Stimulated activated CD8-positive, alpha-beta memory T cell treated with anti-CD3 and anti-CD28 coated beads, Interleukin-7, amount 100 ng/mL, for 24 hours (primary cell): ENCODE results near the gene CRACR2A.

ENCODE experiments used
- DNase-seq: peaks from one replicate; pipeline ENCODE4 v3.0.0-alpha.2; 2020; ENCODE audit warnings: low read depth

The CRACR2A gene

DNA sequence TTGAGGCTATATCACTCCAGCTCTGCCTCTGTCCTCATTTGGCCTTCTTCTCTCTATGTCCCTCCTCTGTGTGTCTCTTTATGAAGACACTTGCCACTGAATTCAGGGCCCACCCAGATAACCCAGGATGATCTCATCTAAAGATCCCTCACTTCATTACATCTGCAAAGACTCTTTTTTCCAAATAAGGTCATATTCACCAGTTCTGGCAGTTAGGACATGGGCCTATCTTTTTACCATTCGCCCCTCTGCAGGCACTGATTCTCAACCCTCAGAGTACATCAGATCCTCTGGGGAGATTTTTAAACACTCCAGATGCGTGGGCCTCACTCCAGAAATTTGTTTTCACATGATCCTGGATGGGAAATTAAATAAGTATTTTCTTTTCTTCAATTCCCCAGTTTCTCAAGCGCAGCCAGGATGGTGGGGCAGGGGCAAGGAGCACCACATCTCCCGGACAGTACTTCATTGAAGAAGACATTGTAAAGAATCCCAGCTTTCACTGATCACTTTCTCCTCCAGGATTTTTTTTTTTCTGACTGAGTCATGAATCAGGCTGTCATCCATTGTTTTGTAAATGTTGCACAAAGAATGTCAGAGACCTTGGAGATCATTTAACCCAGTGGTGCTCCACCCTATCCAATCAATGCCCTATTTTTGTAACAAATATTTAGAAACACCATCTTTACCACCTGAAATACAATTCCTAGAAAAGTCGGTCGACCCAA is 27.4 kb downstream of the CRACR2A start:
- DNase-seq = no peak

DNA sequence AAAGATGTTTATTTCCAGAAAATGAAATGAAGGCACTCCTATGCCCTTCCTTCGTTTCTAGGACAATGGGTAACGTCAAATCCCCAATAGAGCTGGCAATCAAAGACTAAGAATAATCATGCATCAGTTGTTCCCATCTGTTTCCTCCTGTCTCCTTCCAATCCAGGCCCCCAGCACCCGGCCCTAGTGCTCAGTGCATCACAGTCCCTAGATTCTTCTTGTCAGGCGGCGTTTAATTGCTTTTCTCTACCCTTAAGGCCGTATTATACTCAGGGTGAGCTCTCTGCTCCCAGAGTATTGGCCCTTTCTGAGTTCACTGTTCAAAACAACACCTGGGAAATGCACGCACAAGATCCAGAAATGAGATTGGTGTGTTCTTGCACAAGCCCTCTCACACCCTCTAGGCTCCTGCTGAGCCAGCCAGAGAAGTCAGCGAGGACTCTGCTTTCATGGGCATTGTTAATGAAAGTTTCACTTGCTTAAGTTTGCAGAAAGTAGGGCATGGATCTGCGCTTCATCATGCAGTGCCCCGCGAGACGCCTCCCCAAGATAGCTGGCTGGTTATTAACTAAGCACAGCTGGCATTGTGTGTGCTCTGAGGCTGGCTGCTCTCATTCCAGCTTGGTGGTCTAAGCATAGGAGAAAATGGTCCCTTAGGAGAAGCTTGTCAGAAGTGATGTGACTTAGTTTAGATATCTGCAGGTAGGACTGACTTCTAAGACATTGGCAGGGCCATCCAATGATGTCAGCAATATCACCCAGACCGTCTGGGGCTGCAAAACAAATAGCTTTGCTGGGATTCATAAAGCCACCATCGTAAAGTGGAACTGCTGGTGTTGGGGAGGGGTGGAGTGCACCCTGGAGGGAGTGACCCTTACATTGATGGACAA is 28.7 kb downstream of the CRACR2A start:
- DNase-seq = no peak

DNA sequence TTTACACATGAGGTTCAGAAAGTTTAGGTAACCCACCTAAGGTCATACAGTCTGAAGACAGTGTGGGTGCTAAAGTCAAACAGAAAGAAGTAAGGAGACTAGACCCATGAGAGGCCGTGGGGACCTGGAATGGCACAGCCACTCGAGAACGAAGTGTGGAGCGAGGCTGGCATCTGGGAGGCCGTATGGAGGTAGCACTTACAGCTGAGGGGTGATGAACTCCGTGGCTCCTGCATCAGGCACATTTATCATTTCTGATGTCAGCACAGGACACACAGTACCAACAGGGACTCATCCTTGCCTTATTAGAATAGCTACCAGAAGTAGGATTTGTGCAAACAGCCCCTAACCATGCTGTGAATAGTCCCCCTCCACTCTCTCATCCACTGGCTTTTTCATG is 30.5 kb downstream of the CRACR2A start:
- DNase-seq = no peak

DNA sequence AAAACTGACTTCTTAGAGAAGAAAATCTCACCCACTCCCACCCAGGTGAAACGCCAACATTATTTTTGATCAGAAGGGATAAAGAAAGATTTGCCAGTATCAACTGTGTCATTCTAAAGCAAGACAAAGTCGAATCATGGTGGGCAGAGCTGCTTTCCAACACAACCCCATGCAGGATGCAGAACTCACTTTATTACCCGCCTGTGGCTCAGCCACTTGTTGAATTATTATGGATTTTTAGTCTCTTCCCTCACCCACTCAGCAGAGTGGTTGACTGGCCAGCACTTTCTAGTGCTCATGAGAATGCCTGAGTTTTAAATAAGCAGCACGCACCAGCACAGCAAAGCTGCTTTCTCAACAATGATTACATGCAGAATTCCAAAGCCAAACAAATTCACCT is 32.1 kb downstream of the CRACR2A start:
- no peak for DNase-seq

DNA sequence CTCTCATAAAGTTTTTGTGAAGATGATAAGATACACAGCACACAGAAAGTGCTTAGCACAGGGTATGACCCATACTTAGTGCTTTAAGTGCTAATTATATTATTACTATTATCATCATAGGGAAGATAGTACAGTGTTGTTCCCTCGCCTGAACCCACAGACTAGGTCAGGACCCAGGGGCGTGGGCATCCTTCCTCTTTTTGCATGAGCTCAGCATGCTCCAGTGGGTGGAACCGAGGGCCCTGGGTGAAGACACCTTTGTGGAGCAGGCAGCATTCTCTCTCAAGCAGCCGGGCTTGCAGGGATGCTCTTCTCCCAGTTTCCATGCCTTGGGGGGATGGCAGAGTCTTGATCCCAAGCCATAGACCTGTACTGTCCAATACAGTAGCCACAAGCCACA is 34.8 kb downstream of the CRACR2A start:
- DNase-seq = no peak

DNA sequence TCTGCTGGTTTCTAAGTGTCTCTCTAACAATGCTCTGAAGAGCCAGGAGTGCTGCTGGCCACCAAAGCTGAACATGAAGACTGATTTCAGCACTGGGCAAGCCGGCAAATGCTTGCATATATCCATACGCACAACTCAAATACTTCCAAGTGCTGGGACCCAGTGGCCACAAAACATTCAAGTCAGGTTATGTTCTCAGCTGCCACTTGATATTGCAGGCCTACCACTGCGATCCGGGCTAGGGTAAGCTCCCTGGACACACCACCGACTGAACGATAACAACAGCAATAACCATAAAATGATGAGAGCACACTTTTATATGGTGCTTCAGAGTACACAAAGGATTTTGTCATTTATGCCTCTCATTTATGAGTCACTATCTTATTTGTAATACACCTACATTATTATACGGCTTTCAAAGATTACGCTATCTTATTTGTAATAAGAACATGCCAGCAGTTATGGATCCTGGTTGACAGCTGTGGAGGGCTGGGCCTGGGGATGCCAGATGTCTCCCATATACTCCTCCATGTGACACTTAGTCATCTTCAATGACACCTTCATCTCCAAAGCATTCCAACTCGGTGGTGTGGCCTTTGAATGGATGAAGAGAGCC is 35.5 kb downstream of the CRACR2A start:
- no peak for DNase-seq

DNA sequence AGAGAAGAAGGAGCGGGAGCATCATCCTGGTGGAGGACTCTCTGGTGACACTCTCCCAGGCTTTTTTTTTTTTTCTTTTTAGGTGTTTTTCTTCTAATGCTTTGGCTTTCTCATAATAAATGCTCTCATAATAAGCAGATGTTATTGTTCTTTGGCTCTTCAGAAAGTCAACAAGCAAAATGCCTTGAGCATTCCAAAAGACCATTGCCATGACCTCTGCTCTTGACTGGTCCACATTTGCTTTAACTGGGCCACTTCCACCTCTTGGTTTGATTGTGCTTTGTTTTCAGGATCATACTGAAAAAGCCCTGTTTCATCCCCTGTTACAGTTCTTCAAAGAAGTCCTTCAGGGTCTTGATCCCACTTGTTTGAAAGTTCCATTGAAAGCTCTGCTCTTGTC is 36.9 kb downstream of the CRACR2A start:
- DNase-seq = no peak

DNA sequence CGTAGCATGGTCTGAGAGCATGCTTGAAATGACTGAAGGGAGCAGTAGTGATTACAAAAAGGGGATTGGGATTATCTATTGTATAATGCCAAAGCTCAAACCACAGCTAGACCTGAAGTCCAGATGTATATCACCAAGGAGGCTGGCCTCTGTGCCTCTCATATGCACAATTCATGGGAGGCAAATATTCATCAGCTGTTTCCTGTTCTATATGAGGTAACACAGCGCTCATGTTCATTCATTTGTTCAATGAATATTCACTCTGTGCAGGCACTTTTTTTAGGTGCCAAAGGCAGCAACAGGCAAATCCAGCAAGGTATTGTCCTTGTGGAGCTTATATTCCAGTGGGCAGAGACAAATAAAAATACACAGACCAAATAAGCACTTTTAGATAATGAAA is 39.0 kb downstream of the CRACR2A start:
- no peak for DNase-seq

DNA sequence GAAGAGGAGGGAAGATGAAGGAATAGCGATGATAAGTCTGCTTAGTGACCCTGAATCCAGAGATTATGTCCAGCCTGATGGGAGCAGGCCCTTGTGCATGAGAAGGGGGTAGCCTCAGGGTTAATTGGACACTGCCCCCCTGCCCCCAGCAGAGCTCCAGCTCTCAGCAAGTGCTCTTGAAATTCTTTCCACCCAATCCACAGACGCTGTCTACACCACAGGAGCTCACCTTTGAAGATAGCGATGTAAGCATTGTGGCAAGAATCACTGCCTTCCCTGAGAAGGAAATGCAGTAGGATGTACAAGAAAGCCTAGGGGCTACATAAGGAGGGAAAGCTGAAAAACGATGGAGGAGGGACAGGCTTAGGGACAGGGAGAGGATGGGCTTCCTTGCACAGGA is 39.4 kb downstream of the CRACR2A start:
- DNase-seq = no peak

DNA sequence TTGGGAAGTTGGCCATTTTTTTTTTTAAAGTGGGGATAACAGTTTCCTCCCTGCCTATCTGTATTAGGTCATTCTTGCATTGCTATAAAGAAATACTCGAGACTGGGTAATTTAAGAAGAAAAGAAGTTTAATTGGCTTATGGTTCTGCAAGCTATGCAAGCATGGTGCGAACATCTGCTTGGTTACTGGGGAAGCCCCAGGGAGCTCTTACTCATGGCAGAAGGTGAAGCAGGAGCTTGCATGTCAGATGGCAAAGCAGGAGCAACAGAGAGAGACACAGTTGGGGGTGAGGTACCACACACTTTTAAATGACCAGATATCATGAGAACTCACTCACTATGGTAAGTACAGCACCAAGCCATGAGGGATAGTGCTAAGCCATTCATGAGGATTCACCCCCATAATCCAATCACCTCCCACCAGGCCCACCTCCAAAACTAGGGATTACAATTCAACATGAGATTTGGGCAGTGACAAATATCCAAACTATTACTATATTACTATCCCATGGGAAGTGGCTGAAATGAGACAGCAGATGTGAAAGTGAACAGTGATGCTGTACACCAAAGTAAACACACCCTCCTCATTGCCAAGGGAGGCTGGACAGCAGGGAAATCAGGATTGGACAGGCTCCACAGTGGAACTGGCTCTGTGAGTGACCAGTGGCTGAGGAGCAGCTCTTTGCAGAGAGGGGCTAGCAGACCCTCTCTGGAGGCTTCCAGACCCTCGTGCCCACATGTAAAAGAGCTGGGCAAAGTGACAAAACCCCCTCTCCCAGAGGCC is 40.5 kb downstream of the CRACR2A start:
- no peak for DNase-seq

DNA sequence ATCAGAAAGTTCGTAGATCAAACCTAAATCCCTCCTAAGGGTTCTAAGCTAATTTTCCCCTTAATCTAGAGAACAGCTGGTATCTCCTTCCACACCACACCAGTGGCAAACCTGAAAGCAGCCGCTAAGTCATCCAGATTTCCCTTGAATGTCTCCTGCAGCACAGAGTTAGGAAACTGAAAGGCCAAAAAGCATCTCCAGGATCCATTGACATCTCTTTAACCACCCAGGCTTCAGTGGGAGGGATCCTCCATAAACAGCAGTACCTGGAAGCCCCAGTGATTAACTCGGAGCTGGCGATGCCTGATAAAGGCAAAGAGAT is 47.6 kb downstream of the CRACR2A start:
- DNase-seq = no peak

DNA sequence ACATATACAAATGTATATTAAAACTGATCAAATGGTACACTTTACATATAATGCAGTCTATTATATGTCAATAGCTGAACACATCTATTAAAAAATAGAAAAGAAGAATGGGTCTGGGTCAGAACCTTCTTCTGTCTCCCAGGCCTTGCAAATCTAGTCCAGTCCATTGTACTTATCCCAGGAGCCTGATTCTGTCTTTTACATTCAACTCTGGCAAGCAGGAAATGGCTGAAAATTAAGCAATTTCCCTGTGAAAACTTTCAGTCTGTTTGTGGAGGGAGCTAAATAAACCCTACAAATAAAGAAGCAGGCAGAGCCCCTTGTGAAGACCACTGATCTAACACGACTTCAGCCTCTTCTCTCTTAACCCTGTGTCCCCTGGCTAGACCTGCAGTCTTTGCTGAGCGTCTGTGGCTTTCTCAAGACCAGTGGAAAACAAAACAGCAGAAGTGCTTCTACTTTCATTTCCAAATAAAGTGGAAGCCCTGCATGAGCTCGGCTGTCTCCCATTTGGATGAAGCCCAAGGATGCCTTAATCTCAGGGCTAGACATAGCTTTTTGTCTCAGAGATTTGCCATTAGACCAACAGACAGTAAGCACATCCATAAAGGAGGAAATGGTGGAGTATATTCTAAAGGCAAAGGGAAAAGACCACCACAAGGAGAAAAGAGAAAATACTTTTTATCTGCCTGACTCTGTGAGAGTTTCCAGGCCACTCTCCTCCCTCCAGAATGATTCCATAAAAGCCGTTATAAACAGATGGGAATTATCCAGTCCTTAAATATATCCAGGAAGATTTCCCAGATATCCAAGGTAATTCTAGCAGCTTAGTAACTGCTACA is 48.2 kb downstream of the CRACR2A start:
- DNase-seq = no peak

DNA sequence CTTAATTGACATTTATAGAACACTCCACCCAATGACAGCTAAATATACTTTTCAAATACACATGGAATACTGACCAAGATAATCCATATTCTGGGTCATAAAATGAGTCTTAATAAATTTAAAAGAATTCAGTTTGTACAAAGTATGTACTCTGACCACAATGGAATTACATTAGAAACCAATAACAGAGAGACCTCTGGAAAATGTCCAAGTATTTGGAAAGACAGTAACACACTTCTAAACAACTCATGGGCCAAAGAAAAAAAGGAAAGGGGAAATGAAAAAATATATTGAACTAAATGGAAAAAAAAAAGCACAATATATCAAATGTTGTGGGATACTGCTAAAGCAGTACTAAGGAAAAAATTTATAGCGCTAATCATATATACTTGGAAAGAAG is 52.0 kb downstream of the CRACR2A start:
- no peak for DNase-seq

DNA sequence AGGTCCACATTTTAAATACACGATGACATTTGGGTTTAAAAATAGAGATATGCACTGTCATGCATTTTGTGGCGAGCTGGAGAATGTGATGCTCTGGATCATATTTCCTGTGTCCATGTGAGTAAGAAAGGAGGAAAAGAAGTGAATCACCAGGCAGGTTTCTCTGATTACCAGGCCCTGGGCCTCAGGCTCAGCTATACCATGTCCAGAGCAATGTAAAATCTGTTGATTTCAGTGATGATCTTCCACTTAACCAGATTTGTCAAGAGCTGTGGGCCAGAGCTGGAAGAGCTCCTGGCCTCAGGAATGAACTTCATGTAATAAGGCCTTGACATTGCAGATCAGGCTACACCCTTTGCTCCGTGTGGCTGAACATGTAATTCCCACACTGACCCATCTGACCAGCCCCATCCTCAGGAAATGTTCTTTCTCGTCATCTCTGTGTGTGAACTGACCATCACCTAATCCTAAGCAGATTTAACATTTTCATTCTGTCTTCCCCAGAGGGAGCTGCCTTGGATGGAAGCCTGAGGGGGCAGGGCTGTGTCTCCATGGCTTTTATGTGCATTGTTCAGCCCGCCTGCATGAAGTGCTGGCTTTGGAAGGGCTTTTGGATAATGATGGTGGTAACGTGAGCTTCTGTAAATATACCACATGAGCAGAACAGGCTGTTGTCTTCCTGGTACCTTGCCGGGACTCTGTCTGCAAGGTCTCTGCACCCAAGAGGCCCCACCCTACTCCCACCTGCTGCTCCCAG is 54.5 kb downstream of the CRACR2A start:
- DNase-seq = no peak

DNA sequence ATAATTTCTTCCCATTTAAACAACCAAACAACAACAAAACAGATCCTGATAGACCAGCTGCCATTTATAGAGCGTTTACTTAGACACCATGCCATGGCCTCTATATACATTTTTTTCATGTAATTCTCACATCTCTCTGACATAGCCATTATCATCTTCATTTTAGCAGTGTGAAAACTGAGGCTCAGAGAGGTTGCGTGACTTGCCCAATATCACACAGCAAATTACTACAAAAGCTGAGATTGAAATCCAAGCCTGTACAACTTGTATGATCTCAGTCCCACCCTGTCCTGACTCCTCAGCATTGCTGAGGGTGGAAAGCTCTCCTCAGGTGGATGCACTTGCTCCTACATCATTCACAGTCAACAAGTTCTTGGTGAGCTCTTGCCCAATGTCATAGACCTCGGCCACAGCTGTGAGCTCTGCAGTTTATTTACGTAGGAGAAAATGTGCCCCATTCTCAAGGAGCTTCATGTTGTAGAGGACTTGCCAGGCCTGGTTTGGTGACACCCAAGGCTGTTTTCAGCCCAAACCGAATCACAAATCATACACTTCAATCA is 55.5 kb downstream of the CRACR2A start:
- no peak for DNase-seq

DNA sequence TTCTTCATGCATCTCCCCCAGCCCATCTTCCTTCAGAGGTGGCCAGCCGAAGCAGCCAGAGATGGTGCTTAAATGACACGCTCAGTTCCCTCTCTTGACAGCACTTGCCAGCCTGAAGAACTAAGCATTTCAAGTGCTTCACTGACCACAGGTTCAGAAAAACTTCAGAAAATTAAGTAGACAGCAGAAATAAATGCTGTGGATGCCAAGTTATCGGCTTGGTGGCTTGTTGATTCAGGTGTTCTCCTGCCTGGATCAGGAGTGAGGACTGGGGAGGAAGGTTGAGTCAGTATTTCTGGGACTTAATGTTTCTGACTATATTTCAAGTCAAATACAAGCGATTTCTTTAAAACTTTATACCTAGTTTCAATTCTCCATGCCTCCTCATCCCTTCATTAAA is 58.2 kb downstream of the CRACR2A start:
- DNase-seq = no peak

DNA sequence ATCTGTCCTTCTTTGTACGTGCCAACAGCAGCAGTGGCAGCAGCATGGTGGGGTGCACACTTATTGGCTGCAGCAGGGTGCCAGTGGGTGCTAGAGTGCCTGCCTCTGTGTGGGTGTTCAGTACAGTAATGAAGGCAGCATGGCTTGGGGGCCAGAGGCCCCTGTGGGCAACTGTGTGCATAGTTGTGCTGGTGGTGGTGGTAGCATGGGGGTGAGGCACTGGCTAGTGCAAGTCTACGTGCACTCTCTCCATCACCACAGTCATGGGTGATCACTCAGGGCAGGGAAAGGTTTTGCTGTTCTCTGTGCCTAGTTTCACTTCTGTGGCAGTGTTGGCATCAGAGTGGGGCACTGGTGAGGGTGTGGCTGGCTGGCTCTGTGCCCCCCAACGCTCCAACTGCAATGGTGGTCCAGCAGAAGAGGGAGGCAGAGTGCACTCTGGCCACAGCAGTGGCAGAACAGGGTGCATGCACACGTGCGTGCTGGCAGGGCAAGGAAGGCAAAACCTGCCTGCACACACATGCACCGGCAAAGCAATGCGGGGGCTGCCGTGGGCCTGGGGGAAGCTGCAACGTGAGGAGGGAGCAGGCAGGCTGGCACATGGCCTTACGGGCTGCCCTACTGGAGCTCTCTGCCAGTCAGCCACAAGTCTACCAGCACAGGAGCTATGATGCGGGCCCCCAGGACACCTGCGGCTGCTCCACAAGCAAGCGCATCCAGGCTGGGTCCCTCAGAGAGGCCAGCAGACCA is 60.1 kb downstream of the CRACR2A start:
- DNase-seq = no peak

DNA sequence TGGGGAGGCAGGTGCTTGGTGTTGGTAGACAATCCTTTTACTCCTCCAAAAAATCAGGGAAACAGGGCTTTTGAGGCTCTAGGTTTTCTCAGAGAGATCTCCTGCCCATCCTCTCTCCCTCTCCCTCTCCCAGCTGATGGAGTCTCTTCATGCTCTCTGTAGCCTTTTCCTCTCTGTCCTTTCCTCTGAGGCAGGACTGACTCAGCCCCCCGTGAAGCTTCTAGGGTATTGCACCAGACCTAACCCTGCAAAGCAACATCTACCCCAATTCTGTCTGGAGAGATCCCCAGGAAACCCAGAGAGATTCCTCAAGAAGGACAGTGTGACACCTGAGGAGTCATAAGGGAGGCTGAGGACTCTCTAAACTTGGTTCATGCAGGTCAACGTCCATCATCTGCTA is 66.4 kb downstream of the CRACR2A start:
- no peak for DNase-seq

DNA sequence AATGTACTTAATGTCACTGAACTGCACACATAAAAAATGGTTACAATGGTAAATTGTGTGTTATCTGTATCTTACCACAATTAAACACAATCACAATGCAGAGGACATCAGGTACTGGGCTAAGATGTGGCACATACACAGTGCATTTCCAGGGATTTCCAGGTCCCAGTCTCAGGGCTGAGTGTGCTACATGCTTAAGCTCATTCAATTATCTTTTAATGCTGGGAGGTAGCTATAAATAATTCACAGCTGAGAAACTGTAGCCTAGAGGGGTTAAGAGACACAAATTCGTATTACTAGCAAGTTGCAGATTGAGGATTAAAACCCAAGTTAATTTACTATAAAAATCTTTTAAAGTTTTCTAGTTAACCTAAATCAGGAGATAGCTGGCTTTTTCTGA is 67.1 kb downstream of the CRACR2A start:
- no peak for DNase-seq
